Left ventricle myocardium inferior (tissue), 1 donor: ENCODE data around the gene ARSG. TPM values are rescaled to one million over a fixed set of nuclear protein-coding genes. Genes with fewer than 3 reads are reported as not detected.
"Not testable (repeated sequence)": the region's sequence is repeated elsewhere in the genome, so short reads cannot be mapped to it uniquely, and the experiment has no call there.

Experiments
- DNase-seq: peaks from one replicate; pipeline ENCODE4 v3.0.0-alpha.2; 2020
- H3K27ac ChIP-seq: fragments of 200-600 bp; replicated peaks from 2 replicates; pipeline ENCODE4 v1.8.0; 2021
- H3K27me3 ChIP-seq: fragments of 200-600 bp; 2 replicates; pipeline ENCODE4 v1.8.0; 2021; ENCODE audit warnings: low read depth
- H3K36me3 ChIP-seq: fragments of 200-600 bp; 2 replicates; pipeline ENCODE4 v1.8.0; 2021
- H3K4me1 ChIP-seq: fragments of 200-600 bp; 2 replicates; pipeline ENCODE4 v1.8.0; 2021
- H3K4me3 ChIP-seq: fragments of 200-600 bp; 2 replicates; pipeline ENCODE4 v1.8.0; 2021; ENCODE audit warnings: mild to moderate bottlenecking, moderate library complexity
- H3K9me3 ChIP-seq: fragments of 200-600 bp; replicated peaks from 2 replicates; pipeline ENCODE4 v1.8.0; 2021
- intact Hi-C: fragments of 100-400 bp; cut with micrococcal nuclease; formaldehyde crosslinking; loops from one replicate; pipeline ENCODE4 v1.11.0; 2022
- total RNA-seq: library from RNA; stranded (reverse); fragmentation: NEBNext Ultra II Directional; extraction: Animal tissue kit (Norgen Biotek cat#: 25700); gene quantifications from one replicate; pipeline ENCODE4 v1.2.1, GENCODE V29; 2021
- TF ChIP-seq, protein P1 (sequence below): fragments of 200-600 bp; IDR thresholded peaks from 2 replicates; pipeline ENCODE4 v1.8.0; 2021; ENCODE audit warnings: antibody characterized with exemption, mild to moderate bottlenecking, borderline replicate concordance
- donor health status: DM: no; HTN: yes; CAD: no; lungs with severe emphysema.

ARSG gene
- total RNA-seq, 1 donor from 2014 or later: 3.7 TPM

DNA sequence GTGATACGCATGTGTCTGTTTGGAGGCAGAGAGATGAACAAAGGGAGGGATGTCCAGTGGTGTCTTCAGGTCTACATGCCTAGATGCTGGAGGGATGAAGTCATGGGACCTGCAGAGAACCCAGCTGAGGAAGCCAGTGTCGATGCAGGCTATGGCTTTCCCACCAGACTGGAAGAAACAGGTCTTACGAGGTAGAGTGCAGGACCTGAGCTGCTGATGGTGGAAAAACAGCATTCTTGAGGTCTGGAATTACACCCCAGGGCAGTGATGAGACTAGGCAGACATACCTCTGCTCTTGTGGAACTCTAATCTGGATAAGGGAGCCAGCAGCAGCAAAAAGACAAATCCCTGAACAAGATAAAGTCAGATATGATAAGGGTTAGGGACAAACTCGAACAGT is 37.4 kb downstream of the ARSG start:
- H3K4me1 ChIP-seq: no peaks in the 10 kb centered on the region
- no peaks in the 10 kb centered on the region for H3K27me3 ChIP-seq
- peaks cover 27% of the 10 kb centered on the region for H3K9me3 ChIP-seq
- TF ChIP-seq, protein P1, sequence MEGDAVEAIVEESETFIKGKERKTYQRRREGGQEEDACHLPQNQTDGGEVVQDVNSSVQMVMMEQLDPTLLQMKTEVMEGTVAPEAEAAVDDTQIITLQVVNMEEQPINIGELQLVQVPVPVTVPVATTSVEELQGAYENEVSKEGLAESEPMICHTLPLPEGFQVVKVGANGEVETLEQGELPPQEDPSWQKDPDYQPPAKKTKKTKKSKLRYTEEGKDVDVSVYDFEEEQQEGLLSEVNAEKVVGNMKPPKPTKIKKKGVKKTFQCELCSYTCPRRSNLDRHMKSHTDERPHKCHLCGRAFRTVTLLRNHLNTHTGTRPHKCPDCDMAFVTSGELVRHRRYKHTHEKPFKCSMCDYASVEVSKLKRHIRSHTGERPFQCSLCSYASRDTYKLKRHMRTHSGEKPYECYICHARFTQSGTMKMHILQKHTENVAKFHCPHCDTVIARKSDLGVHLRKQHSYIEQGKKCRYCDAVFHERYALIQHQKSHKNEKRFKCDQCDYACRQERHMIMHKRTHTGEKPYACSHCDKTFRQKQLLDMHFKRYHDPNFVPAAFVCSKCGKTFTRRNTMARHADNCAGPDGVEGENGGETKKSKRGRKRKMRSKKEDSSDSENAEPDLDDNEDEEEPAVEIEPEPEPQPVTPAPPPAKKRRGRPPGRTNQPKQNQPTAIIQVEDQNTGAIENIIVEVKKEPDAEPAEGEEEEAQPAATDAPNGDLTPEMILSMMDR: no peak
- no peaks in the 10 kb centered on the region for H3K36me3 ChIP-seq
- intact Hi-C loops: no loop called here
- no peak overlapping the region for H3K4me3 ChIP-seq
- H3K27ac ChIP-seq: no peak overlapping the region
- no peak for DNase-seq

DNA sequence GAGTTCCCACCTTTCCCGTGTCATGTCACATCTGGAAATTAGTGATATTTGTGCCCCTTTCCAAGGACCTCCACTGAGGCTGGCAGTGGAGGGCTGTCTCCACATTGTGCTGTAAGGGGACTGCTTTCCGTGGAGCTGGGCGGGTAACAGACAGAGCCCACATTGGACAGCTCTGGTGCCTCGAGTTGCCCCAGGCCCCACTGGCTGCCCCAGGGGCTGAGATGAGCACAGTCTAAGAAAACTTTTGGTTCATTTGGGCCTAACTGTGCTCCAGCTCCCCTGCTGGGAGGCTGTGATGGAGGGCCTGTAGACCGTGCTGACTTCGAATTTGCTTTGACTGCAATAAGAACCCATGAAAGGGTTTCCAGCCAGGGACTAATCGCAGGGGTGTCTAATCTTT is 38.0 kb downstream of the ARSG start:
- H3K27me3 ChIP-seq: no peaks in the 10 kb centered on the region
- intact Hi-C loops: no loop called here
- TF ChIP-seq, protein P1: no peak
- H3K36me3 ChIP-seq: no peaks in the 10 kb centered on the region
- no peak overlapping the region for H3K27ac ChIP-seq
- no peaks in the 10 kb centered on the region for H3K4me1 ChIP-seq
- peaks cover 27% of the 10 kb centered on the region for H3K9me3 ChIP-seq
- no peak overlapping the region for H3K4me3 ChIP-seq
- DNase-seq: no peak

DNA sequence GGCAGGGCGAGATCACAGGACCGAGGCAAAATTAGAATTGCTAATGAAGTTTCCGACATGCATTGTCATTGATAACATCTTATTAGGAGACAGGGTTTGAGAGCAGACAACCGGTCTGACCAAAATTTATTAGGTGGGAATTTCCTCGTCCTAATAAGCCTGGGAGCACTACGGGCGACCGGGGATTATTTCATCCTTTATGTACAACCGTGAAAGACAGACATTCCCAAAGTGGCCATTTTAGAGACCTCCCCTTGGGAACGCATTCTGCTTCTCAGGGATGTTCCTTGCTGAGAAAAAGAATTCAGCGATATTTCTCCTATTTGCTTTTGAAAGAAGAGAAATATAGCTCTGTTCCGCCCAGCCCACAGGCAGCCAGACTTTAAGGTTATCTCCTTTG is 40.6 kb downstream of the ARSG start:
- H3K9me3 ChIP-seq: peaks cover 27% of the 10 kb centered on the region
- H3K4me3 ChIP-seq, H3K27ac ChIP-seq, H3K4me1 ChIP-seq, DNase-seq, H3K27me3 ChIP-seq, intact Hi-C loops, H3K36me3 ChIP-seq: not testable (repeated sequence)

GRCh38 chr17:68334393-68334792 is 43.1 kb downstream of the ARSG start:
- no peak overlapping the region for H3K27ac ChIP-seq
- H3K4me3 ChIP-seq: no peak overlapping the region
- intact Hi-C loops: no loop called here
- no peaks in the 10 kb centered on the region for H3K36me3 ChIP-seq
- TF ChIP-seq, protein P1: no peak
- H3K4me1 ChIP-seq: no peaks in the 10 kb centered on the region
- H3K27me3 ChIP-seq: no peaks in the 10 kb centered on the region
- H3K9me3 ChIP-seq: peaks cover 27% of the 10 kb centered on the region
- no peak for DNase-seq

DNA sequence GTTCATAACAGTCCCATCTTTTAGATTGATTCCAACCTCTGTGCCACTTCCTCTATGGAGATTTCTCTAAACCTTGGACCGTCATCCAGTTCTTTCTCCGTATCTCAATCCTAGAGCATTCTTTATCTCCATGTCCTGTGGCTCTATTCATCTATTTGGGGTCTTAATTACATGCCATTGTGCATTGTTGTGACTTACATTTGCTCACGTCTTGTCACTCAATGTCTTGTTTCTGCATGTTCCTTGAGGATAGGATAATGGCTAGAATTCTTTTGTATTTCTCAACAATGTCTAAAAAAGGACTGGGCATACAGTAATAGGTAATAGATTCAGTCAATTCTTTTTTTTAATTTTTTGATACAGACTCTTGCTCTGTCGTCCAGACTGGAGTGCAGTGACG is 50.2 kb downstream of the ARSG start:
- no peaks in the 10 kb centered on the region for H3K36me3 ChIP-seq
- no peaks in the 10 kb centered on the region for H3K9me3 ChIP-seq
- TF ChIP-seq, protein P1: no peak
- H3K4me3 ChIP-seq: no peak overlapping the region
- DNase-seq: no peak
- no peaks in the 10 kb centered on the region for H3K4me1 ChIP-seq
- intact Hi-C loops: no loop called here
- no peak overlapping the region for H3K27ac ChIP-seq
- no peaks in the 10 kb centered on the region for H3K27me3 ChIP-seq

- no peaks in the 10 kb centered on the region for H3K4me1 ChIP-seq
- no peaks in the 10 kb centered on the region for H3K36me3 ChIP-seq
- intact Hi-C loops: no loop called here
- H3K27ac ChIP-seq: no peak overlapping the region
- DNase-seq: no peak
- no peaks in the 10 kb centered on the region for H3K27me3 ChIP-seq
- H3K9me3 ChIP-seq: no peaks in the 10 kb centered on the region
- TF ChIP-seq, protein P1: no peak
- H3K4me3 ChIP-seq: no peak overlapping the region
Measured at GRCh38 chr17:68343976-68344375, 52.7 kb downstream of the ARSG start.
